ENCODE results near the gene CAMK1G.

DNA sequence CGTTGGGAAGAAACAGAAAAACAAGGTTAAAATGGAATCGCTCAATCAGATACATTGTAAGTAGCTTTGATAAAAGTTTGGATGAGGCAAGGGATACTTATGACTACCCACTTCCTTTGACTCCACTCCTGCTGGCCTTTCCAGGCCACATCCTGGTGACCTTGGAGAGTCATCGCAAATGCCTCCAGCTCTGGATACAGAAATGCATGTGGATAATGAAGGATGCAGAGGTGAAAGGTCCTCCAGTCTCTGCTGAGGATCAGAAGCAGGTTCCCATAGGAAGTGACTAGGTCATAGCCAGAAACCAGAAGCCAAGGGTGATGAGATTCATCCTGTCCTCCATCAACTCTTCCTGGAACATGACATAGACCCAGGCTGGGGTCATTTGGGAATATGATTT lies 6.2 kb upstream of the CAMK1G start:
- TF ChIP-seq EZH2 (IDR thresholded peaks at IDR 0.05; ENCODE audit: insufficient read depth, poor library complexity, severe bottlenecking): no peak
- no peak for TF ChIP-seq EZH2phosphoT487 (IDR thresholded peaks at IDR 0.05; ENCODE audit: insufficient read depth, low read depth)
